ENCODE measurements around the gene LRFN5.
"Not testable (repeated sequence)": the region's sequence is repeated elsewhere in the genome, so short reads cannot be mapped to it uniquely, and the experiment has no call there.

Gene LRFN5

DNA sequence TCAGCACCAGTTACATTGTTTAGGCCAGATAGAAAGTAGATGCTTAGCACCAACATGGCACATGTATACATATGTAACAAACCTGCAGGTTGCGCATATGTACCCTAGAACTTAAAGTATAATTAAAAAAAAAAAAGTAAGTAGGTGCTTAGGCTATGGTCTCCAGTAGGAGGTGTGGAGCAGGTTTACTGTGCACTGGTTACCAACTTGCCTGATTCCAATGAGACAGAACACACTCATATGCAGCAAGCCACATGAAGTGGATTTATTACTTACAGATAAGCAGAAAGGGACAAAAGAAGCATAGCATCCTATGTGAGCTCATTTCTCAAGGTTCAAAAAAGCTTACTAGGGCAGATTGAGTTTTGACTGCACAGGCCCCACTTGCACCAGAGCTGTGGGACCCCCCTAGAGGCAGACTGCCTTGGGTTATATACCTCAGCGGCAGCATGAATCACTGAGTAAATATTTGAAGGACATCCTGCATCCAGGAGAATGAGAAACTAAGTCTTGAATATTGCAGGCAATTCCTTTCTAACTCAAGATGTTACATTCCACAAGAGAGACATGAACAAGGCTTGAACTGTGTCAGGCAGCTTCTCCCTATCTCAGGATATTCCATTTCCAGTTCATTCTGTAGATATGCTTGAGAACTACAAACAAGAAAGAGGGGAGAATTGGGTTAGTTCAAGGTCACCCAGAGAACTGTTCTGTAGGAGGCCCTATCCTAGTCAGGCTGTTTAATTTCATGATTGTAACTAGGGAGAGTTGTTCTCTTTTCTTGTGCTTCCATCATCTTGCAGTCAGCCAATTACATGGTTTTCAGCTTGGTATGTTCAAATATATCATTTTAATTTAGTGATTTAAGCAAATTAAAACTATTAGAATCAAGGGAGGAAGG, 30.1 kb downstream of the LRFN5 start:
- no peak for DNase-seq

DNA sequence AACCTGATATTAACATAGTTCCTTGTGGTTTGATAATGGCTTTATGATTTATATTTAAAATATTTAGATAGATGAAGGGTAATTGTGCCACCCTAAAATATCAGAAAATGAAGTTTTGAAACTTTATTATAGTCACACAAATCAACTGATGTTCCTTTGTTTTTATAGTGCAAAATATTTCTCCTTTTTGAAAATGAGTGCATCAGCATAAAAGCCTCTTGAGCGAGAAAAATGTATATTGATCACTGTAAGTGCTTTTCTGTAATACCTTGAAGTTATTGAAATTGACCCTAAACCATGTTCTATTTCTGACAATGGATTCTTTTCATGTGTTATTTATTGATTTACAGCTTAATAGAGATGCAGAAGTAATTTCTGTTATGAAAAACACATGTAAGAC, 35.0 kb downstream of the LRFN5 start:
- DNase-seq, result no peak

DNA sequence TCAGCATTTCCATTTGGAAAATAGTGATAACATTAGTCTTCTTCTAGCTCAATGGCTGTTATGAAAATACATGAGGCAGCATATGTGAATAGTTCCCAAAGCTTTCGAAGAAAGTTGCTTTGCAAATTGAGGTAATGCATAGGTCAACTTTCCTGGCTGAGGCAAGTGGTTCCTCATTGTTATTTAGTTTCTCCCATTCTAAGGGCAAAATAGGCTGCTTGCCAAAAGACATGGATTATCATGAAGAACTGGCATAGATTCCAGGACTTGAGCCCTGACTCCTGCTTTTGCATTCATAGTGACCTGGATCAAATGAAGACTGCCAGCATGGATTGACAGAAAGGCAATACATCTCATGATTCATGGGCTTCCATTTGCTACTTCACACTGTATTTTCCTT, 35.7 kb downstream of the LRFN5 start:
- no peak for DNase-seq

DNA sequence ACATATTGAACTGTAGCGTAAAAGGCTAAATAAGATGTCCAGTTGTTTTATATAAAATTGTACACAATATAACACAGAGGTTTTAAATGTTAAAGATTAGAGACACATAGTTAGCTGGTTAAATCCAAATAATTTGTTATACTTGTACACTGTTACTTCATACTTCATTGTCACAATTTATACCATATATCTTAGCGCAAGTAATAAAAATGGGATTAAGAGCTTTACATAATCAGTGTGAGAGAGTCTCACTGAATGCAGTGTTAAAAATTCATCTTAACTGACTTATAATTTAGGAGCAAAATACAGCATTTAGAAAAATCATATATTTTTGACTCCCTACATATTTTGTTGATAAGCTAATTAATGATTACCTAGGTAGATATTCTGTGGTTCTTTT, 36.1 kb downstream of the LRFN5 start:
- DNase-seq, result no peak

DNA sequence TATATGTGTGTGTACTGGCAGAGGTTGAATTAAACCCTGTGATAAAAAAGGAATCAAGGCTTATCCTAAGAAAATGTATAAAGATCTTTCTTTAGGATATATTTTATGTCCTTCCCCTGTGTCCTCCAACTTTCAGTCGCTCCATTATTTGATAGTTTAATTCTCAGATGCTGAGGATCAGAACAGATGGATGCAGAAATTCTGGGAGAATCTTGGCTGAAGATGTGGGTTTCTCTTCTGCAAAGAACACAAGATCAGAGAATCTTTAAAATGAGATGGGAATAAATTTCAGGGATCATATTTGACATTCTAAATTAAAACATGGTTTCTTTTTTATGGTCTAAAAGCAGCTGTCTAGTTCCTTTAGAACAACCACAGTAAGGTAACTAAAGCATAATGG, 37.9 kb downstream of the LRFN5 start:
- DNase-seq, result no peak

DNA sequence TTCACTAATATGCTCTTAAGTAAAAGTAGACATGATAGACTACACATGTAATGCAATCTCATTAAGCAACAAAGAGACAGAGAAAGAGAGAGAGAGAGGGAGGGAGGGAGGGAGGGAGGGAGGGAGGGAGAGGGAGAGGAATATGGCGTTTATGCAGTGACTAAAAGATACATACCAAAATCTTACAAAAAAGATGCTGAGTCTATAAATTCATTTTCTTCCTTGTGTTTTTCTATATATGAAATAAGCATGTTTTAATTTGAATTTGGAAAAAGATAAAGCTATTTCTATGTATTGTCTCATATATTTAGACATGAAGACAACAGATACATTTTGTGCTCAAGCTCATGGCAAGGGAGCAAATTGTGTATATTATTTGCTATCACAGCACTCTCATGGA, 44.1 kb downstream of the LRFN5 start:
- no peak for DNase-seq

DNA sequence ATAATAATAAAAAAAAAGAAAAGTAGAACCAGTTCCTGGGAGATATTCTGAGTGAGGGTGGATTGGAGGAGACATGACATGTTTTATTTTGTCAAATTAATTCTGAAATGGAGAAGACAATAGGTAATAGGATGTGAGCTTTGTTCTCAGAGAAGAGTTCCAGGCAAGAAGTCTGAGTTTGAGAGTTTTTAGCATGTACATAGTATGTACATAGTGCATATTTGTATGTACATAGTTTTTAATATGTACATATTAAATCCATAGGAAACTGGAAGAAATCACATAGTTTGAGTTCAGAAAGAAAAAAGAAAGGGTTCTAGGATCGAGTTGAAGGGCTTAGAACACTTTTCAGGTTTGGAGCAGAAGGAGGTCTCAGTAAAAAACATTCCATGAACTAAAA, 47.5 kb downstream of the LRFN5 start:
- DNase-seq, result no peak

DNA sequence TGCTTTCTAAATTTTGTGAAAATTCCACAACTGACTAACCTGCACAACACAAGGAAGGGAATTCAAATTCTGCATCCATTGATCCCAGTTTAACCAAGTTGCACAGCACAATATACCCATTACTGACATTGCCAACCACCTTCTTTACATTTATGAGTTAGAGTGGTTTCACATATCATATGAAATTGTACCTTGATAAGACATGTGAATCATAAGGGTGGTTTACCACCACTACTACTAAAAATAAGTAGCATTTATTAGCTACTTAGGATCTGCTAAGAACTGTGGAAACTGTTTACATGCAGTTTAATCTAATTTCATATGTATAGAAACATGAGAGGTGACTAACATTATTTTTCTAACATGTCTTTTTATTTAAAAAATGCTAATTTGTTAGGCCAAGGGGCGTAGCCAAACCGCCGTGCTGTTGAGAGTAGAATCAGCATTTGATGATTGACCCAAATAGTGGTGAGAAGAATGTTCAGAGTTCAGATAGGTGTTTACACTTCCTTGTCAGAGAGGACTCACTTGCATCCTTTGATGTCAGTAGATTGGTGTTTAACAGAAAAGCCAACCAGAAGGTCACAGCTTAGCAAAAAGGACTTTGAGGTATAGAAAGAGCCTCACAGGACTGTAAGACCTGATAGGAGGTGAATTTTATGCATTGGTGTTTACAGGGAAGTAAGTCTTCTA, 56.2 kb downstream of the LRFN5 start:
- no peak for DNase-seq

DNA sequence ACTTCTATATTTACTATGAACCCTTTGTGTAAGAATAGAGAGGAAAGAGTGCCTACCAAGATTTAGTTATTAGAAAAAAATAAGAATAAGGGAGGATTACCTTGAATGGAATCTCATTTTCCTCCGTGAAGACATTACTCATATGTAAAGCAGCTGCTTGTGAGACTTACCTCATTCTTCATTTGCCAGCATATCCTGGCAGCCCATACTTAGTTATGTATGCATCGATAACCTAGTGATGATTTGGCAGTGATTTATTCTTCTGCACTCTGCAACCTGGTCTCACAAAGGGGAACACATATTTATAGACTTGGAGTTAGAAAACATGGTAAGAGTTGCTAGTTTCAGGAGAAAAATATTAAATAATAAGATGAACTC, 56.8 kb downstream of the LRFN5 start:
- no peak for DNase-seq

DNA sequence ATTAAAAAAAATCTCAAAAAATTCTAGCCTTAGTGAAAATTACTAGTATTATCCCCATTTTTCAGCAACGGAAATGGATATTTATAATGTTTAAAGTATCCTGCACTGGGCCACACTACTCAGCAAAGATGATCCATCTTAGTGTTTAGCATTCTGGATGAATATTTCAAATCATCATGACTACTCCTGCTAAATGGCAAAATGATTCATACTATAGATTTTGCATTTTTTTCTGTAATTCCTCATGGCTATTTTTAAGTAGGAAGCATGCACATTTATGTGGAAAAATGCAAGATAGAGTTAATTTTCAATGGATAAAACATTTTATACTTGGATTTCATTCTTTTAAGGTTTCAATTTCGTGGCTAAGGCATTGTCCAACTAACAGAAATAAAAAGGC, 59.6 kb downstream of the LRFN5 start:
- no peak for DNase-seq

DNA sequence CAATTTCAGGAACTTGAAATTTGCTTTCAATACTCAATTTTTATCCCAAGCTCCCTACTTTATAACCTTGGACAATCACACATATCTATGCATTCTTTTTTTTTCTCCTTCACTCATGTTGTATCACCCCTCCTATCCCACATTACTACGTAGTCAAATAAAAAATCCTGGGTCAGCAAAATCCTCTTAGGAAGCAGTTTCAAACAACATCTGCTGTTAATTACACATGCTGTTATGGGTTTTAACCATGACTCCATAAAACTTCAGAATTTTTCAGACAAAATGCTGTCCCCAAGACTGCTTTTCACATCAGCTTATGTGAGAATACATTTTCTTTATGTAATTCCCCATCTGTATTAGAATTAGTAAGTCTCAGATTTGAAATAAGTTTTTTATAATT, 61.7 kb downstream of the LRFN5 start:
- no peak for DNase-seq

DNA sequence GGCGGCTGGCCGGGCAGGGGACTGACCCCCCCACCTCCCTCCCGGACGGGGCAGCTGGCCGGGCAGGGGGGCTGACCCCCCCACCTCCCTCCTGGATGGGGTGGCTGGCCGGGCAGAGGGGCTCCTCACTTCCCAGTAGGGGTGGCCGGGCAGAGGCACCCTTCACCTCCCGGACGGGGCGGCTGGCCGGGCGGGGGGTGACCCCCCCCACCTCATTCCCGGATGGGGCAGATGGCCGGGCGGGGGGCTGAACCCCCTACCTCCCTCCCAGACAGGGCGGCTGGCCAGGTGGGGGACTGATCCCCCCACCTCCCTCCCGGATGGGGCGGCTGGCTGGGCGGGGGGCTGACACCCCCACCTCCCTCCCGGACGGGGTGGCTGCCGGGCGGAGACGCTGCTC, 66.9 kb downstream of the LRFN5 start:
- DNase-seq, result not testable (repeated sequence)

DNA sequence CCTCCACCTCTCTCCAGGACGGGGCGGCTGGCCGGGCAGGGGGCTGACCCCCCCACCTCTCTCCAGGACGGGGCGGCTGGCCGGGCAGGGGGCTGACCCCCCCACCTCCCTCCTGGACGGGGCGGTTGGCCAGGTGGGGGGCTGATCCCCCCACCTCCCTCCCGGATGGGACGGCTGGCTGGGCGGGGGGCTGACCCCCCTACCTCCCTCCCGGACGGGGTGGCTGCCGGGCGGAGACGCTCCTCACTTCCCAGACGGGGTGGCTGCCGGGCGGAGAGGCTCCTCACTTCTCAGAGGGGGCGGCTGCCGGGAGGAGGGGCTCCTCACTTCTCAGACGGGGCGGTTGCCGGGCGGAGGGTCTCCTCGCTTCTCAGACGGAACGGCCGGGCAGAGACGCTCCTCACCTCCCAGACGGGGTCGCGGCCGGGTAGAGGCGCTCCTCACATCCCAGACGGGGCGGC, 67.9 kb downstream of the LRFN5 start:
- DNase-seq, result not testable (repeated sequence)

DNA sequence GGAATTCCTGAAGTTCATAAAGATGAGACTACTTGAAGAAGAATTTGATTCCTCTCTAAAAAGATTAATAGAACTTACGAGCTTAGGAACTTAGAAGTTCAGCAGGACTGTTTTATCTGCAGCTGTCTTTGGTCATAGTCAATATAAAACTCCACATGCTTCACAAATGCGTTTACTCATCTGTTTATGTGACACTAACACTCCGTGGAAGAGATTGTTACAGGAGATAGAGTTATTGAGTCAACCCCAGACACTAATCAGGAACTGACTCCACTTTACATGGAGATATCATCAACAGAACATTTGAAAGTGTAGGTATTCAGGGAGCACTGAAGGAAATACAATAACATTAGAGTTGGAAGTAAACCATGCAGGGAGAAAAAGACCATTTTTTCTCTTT, 92.8 kb downstream of the LRFN5 start:
- no peak for DNase-seq

DNA sequence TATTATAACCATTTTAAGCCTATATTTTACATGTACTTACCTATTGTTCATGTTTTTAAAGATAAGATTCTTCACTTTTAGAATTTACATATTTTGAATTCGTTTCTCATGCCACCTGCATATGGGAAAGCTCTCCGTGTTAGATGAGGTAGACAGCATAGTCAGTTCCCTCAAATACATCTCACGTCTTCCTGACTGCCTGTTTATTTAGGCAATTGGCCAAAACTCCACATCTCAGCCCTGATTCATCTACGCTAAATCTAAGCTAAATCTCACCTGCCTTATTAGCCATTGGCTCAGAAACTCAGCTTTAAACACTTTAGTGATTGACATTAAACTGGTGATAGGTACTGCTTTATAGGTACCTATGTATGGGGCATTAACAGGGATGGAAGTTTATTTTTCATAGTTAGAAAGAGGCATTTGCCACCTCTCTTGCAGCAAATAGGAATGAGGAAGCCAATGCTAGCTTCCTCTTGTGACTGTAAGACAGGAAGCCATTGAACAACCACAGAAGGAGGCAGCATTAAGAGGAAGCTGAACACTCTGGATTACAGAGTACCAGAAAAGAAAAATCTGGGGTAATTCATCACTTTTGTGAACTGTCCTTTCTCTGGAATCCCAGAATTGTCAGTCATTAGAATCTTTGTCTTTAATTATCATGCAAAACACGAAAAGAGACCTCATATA, 111.9 kb downstream of the LRFN5 start:
- no peak for DNase-seq

DNA sequence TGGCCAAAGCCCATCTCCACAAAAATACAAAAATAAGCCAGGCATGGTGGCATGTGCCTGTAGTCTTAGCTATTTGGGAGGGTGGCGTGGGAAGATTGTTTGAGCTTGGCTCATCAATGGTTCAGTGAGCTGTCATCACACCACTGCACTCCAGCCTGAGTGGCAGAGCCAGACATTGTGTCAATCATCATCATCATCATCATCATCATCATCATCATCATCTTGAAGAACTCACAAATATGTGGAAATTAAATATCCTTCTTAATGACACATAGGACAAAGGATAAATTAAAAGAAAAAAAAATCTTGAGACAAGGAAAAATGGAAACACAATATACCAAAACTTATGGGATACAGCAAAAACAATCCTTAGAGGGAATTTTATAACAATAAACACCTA, 132.5 kb downstream of the LRFN5 start:
- no peak for DNase-seq

DNA sequence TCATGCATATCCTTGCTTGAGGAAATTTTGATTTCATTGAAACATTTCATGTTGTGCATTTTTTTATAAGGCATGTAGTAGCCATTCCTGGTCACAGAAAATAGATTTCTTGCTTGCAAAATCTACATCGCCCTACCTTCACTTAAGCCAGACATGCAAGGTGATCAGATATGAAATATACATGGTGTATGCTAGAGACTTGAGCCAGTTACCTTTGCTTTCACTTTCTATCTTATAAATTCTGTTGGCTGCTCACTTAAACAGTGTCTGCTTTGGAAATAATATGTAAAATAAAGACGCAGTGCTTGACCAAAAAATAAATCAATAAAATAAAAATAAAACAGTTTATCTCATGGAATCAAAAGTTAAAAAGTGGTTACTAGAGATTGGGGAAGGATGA, 136.5 kb downstream of the LRFN5 start:
- DNase-seq, result no peak

DNA sequence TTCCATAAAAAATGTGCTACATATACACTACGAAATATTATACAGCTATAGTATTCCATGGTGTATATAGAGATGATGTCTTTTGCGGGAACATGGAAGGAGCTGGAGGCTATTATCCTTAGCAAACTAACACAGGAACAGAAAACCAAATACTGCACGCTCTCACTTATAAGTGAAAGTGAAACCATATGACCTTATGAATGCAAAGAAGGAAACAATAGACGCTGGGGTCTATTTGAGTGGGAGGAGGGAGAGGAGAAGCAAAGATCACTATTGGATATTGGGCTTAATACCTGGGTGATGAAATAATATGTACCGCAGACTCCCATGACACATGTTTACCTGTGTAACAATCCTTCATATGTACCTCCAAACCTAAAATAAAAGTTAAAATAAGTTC, 142.8 kb downstream of the LRFN5 start:
- no peak for DNase-seq

DNA sequence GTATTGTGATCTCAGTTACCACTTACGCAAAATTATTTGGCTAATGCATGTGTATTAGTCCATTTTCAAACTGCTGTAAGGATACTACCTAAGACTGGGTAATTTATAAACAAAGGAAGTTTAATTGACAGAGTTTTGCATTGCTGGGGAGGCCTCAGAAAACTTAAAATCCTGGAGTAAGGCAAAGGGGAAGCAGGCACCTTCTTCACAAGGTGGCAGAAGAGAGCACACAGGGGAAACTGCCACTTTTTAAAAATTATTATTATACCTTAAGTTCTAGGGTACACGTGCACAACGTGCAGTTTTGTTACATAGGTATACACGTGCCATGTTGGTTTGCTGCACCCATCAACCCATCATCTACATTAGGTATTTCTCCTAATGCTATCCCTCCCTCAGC, 143.9 kb downstream of the LRFN5 start:
- not testable (repeated sequence) for DNase-seq

DNA sequence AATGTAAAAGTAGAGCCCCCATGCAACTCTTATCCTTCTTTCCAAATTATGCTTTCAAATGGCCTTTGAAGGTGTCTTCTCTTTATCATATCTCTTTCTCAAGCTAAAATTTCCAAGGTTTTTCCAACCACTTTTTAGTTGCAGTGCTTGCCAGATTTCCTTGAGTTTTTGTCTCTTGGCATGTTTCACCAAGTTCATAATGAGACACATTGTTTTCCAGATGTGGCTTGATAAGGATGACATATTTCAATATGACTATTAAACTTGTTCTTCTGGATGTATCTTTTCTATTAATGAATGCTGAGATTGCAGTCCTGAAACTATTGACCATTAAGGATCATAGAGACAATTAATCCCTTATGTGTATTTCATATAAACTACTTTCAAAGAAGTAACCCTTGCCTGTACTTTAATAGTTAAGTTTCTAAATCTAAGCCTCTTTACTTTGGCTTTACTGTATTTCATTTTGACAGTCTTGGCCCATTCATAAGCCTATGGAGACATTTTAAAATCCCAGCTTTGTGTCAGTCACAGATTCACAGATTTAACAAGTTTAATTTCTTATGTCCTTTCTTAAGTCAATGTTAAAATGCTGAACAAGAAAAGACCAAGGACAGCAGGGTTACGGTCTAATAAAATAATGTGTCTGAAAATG, 151.5 kb downstream of the LRFN5 start:
- no peak for DNase-seq

DNA sequence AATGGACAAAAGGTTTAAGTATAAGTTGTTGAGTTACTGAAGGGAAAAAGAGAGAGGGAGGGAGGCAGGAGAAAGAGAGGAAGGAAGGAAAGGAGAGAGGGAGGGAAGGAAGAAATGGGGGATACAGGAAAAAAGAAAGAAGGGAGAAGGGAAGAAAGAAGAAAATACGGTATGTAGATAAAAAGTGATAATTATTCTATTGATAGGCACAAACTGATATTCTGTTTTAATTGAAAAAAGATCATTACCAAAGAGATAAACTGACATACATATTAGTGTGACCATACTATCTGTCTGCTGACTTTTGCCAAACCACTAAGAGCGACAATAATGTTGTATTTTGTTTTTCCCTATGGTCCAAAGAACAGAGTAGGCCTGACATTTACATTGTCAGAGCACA, 154.5 kb downstream of the LRFN5 start:
- no peak for DNase-seq

DNA sequence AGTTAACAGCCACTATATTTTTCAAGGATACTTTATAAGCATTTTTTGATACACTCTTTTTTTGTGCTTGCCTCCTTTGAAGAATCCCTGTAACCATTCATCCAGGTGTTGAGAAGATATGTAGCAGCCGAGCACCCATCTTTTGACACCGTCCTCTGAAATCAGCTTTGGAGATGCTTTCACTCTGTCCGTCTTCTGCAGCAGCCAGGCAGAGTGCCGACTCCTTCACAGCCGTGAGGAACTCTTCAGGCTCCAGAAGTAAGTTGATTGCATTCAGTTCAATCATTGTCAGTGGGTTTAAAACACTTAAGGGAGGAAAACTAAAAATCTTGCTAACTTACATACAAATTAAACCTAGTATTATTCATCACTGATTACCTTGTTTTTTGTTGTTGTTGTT, 160.1 kb downstream of the LRFN5 start:
- no peak for DNase-seq

Measured in effector CD8-positive, alpha-beta T cell (primary cell).